Posterior cingulate gyrus (tissue), 11 donors: ENCODE data around the gene ZNF407.

Source experiments
- DNase-seq, 10 donors: peaks; one replicate each; pipeline versions ENCODE4 v3.0.0 to v3.0.0-alpha.2; 2020 to 2021; ENCODE audit warnings: mixed read lengths in 3 of 10
- intact Hi-C: fragments of 100-400 bp; cut with DNase I; formaldehyde crosslinking; loops from one replicate; pipeline ENCODE4 v1.15.1; 2023

Gene ZNF407

DNA sequence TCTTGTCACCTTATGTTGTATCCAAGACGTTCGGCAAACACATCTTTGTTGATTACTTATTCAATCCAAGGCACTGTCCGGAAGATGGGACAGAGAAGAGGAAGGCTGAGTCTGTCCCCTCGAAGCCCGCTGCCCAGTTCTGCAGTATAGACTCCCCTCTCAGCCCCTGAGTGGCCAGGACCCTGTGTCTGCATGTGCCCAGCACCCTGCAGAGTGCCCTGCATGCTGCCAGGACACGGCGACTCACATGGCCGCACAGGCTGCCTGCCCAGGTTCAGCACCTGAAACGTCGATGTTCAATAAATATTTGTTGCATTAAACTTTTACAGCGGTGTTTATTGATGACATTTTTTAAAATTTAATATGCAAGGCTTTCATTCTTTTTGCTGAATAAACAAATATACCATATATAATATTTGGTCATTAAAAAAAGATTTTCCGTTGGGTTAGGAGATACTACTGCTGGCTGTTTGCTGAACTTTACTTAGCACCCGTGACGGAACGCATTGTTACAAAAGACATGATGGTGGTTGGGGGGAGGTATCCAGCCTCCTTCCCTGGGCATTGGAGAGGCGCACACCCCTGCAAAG, 464.7 kb downstream of the ZNF407 start:
- intact Hi-C loops: no loop called here
- DNase-seq: no peak

DNA sequence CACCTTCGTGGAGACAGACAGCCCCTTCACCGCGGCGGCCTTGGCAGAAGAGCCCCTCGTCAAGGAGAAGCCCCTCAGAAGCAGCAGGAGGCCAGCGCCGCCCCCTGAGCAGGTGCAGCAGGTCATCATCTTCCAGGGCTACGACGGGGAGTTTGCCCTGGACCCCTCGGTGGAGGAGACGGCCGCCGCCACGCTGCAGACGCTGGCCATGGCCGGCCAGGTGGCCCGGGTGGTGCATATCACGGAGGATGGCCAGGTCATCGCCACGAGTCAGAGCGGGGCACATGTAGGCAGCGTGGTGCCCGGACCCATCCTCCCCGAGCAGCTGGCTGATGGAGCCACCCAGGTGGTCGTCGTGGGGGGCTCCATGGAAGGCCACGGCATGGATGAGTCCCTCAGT, 465.5 kb downstream of the ZNF407 start:
- intact Hi-C loops: no loop called here
- no peak for DNase-seq

DNA sequence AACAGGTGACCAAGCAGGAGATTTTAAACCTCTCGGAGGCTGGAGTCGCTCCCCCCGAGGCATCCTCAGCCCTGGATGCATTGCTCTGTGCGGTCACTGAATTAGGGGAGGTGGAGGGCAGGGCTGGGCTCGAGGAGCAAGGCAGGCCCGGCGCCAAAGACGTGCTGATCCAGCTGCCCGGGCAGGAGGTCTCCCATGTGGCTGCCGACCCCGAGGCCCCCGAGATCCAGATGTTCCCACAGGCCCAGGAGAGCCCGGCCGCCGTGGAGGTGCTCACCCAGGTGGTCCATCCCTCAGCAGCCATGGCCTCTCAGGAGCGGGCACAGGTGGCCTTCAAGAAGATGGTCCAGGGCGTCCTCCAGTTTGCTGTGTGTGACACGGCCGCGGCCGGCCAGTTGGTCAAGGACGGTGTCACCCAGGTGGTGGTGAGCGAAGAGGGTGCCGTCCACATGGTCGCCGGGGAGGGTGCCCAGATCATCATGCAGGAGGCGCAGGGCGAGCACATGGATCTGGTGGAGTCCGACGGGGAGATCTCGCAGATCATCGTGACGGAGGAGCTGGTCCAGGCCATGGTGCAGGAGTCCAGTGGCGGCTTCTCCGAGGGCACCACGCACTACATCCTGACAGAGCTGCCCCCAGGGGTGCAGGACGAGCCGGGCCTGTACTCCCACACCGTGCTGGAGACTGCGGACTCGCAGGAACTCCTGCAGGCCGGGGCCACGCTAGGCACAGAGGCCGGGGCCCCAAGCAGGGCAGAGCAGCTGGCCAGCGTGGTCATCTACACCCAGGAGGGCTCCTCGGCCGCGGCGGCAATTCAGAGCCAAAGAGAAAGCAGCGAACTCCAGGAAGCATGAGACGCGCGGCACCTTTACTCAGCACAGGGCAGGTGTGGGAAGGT, 466.2 kb downstream of the ZNF407 start:
- intact Hi-C loops: no loop called here
- peak in 1 of 10 donors; percentile 73 for DNase-seq

DNA sequence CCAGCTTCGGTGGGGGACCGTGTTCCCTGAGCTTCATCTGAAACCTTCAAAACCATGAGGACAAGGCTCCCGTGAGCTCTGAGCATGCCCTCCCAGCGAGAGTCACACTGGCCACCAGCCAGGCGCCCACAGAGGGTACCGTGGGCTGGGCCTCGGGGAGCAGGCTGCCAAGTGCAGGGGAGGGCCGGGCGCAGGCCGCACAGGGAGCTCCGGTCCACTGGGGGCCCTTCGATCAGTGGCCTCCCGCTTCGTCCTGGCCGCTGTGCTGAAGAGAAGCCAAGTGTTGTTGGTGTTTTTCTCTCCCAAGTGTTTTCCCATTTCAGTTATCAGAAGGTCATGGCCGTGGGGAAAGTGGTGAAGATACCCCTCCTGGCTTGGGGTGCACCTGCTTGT, 466.8 kb downstream of the ZNF407 start:
- peak in 1 of 10 donors; percentile 84 for DNase-seq
- intact Hi-C loops: no loop called here

DNA sequence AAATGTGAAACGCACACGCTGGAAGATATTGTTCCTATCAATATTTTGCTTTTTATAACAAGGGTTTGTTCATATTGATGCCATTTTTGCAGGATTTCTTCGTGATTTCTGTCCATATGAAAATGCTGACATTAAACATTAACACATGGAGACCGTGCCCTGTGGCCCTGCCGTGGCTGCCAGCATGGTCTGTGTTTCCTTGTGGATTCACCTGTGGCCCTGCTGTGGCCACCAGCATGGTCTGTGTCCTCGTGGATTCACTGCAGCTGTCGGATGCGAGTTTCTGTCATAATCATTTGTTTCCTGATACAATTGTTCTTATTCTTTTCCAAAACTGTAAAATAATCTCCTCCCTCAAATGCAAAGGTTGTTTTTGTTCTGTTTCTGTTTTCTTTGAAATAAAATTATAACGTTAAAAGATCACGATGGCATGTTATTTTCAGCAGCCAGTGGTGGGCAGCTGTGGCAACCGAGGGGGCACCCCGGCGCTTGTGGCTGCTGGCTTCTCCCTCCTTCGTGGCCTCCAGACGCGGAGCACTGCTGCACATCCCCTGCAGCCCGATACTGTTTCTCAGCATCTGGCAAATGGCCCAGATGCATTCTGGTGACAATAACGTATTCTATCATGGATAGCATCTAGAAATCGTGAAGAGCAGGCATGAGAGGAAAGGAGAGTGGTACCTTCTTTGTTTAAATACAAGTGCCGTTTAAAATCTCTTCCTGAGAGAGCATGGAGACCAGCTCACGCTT, 467.8 kb downstream of the ZNF407 start:
- peak in 1 of 10 donors; percentile 76 for DNase-seq
- intact Hi-C loops: no loop called here

DNA sequence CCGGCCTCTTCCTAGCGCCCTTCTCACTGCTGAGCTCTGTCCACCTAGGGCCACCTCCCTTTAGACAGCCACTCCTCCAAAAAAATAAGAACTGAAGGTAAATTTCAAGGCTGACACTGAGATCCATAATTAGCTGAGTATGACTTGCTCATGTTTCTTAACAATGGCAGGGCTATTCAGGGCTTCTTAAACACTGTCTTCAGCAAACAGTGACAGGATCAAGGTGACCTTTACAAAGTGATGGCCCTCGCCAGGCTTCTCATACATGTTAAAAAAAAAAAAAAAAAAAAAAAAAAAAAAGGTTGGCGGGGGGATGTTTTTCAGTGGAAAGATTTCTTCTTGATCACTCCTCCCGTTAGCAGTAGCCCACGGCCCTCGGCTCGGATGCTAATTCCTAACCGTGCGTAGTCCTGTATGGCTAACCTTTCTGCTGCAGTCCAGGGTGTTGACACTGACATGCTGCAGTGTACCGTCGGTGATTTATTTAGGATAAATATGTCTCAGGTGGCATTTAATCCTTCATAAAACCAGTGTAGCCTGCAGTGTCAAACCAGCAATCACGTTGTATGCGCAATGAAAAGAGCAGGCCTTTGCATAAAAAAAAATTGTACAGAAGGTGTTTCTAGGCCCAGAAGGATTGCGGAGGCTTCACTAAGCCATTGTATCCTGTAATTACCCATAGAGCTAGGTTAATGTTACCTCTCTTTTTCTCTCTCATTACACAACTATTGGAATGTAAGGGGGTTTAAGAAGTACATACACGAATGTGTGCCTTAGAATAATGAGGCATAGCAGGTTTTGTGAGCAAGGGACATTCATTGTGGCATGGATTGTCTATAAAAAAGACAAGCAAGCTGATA, 468.6 kb downstream of the ZNF407 start:
- DNase-seq: peak in 1 of 10 donors; percentile 66
- intact Hi-C loops: no loop called here

DNA sequence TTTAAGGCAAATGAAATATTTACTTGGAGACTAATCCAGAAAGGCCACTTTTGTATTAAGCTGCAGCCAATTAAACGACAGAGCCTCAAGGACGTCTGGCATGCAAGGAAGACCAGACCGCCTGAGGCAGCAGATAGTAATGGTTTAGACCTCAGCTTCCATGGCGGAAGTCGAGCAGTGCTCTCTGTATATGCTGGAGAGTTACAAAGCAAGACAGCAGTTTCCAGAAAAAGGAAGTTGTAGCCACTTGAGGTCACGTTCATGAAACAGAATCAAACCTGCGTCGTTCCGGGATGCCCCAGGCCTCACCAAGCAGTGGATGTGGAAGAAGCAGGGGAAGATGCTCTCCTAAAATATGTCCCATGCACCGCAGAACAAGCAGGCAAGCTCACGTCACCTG, 469.3 kb downstream of the ZNF407 start:
- intact Hi-C loops: no loop called here
- no peak for DNase-seq

DNA sequence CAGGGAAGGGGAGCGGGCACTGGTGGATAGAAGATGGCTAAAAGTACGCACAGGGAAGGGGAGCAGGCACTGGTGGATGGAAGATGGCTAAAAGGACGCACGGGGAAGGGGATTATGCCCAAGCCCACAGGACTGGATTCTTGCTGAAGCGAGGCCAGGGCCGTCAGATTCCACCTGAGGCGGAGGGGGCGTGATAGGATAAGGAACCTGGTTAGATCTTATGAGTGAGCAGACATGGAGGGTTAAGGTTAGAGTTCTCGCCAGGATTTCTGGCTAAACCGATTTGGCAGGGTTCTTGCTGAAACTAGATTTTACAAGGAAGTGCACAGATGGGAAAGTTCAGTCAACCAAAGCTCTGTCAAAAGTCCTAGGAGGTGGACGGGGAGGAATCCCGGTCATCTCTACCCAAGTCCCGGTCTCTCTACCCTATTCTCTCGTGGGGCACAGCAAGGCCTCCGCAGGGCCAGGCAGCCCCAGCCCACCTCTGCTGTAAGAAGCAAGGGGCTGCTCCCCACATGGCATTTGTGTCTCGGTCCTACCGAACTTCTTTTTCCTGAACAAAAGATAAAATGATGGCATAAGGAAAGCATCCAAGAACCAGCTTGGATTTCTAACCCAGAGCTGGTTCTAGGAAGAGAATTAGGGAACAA, 470.5 kb downstream of the ZNF407 start:
- DNase-seq: no peak
- intact Hi-C loops: no loop called here

DNA sequence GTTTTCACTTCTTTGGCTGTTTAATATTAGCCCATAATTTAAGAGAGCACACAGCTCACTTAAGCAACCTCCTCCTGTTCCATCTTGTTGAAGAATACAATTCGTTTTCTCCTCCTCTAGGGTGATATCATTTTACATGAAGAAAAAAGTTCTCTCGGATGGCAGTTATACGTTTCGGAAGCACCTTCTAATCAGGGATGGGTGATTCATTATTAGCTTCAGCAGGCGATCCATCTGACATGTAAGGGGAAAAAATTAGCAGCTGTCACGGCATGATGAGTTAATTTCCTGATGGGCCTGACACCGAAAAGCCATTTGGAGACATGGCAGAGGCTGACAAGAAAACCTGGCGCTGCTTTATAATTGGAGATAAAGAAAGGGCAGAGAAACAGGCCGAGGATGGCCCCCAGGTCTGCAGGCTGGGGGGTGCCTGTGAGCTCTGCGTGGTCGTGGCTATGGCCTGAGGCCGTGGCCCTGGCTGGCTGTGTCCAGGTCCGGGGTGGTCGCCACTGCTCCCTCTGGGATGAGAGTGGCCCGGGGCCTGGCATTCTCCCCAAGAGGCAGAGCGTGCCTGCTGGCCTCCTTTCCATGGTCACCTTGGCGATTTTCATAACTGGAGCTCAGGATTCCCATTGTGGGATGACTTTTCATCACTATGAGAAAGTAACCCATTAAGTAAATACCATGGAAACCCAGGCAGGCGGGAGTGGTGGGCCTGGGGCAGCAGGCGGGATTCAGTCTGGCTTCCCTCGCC, 471.2 kb downstream of the ZNF407 start:
- DNase-seq: no peak
- intact Hi-C loops: no loop called here

DNA sequence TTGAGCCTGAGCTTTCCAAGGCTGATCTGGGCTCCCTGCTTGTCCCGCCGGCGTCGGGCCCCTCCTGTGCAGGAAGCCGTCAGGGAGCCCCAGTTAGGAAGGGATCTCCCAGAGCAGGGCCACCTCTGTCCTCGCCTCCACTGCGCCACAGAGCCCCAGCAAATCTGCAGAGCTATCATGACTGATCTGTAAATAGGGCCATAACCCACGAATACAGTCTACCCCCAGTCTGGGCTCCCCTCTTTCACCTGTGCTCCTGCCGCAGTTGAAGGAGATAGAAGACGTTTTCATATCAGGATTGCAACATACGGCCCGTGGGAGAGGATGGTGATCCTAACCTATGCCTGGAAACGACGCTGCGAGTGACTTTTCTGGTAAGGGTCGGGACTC, 472.6 kb downstream of the ZNF407 start:
- no peak for DNase-seq
- intact Hi-C loops: no loop called here

DNA sequence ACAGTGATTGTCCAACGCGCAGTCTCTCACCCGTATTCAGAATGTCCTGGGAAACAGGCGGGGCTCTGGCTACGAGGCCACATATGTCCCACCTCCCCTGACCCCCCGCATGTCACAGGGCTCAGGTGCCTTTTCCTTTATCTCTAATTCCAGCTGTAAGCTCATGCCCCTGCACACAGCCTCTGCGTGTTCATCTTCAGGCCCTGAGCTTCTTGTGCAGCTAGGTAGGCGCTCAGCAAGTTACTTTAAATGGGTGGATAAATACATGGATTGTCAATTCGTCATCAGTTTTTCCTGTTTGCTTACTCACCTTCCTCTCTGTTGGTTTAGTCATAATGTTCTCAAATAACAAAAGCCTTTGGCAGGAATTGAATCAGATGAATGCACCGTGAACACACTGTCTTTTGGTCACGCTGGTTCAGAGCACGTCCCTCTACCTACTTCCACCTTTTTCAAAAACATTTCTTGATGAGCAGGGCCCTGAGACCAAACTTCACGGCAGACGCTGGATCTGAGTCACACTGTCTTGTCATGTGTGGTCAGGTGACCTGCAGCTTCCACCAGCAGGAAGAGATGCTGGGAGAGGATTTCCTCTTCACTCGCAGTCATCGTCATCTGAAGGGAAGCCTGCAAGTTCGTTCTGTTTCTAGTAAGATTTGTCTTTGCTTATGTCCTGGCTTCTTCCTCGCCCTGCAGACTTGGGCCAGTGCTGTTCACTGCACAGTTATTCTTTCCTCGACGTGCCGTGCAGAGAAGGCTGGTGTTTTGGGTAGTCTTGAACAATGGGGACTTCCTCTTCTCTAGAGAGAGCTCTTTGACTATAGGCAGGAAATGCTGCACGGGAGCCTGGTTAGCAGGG, 473.2 kb downstream of the ZNF407 start:
- intact Hi-C loops: no loop called here
- no peak for DNase-seq

DNA sequence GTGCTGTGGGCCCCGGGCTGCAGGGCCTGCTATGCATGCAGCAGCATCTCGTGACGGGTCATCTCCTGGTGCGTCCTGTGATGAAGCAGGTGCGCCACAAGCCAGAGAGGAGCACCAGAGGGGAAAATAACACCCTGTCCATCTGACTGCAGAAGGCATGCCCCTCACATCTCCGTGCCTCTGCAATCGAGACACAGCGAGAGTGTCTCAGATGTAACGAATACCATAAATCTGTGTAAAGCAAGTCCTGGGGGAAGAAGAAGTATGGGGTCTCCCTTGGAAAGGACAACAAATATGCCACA, 473.8 kb downstream of the ZNF407 start:
- intact Hi-C loops: no loop called here
- no peak for DNase-seq

DNA sequence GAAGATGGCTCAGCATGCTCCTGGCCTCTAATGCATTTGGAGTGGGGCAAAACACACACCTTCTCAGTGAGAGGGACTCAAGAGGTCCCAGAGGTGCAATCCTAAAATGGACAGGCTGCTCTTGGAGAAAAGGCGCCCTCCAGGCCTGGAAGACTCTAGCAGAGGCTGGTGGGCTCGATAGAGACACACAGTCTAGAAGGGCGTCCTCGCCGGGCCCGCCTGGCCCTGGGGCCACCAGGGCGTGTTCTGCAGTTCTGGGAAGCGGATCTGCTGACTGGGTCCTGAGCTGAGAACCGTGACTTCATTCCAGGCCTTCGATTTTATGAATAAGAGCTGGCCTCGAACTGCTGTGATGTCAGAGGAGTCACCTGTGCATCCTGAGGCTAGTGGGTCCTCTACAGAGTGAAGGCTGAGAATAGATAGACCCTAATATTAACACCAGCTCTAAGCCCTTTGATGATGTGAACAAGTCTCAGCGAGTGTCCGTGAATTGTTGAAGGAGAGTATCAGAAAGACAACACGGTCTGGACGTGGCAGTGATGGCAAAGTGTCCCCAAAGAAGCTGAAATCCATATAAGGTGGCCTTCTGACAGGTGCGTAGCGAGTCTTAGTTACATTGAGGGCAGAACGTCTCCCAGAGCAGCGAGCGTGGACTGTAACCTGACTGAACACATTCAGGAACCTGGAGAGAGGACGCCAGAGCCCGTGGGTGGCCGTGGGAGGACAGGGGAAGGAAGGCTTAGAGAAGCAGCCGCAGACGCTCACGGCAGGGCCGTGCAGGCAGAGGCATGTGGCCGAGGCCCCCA, 474.4 kb downstream of the ZNF407 start:
- intact Hi-C loops: no loop called here
- peak in 1 of 10 donors; percentile 72 for DNase-seq

DNA sequence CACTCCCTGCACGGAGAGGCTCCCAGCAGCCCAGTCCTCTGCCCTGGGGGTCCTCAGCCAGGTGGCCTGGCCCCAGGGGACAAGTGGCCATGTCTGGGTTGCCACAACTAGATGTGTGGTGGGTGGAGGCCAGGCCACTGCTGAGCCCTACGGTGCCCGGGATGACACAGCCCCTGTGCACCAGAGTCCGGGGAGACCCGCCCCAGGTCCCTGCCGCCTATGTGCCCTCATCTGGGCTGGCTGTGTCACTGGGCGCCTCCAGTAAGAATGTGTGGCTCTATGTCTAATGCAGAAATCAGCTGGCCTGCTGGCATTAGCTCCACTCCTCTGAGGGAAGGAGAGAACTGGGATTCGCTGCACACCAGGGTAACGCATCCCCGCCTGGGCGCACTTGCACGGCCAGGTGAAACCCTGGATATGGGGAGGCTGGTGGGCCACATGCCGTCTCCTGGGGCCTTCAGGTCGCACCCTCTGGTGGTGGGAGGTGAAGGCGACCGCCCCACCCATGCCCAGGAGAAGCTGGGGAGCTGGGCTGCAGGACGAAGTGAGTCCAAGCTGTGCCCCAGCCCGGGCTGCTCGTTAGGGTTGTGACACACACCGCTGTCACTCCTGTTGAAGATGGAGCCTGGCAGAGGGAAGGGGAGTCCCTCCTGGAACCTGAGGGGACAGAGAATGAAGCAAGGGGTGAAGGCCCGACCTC, 475.2 kb downstream of the ZNF407 start:
- peak in 1 of 10 donors; percentile 71 for DNase-seq
- intact Hi-C loops: no loop called here

DNA sequence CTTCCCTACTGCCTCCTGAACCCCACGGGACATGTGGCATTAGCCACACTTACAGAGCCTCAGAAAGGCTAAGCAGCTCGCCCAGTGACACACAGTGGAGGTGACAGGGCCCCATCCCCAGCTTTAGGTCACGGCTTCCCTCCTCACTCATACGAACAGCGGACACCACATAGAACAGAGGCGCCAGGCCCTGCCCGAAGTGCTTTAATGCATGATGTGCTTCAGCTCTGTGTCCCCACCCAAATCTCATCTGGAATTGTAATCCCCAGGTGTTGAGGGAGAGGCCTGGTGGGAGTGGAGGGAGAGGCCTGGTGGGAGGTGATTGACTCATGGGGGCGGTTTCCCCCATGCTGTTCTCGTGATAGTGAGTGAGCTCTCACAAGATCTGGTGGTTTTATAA, 476.0 kb downstream of the ZNF407 start:
- no peak for DNase-seq
- intact Hi-C loops: no loop called here

DNA sequence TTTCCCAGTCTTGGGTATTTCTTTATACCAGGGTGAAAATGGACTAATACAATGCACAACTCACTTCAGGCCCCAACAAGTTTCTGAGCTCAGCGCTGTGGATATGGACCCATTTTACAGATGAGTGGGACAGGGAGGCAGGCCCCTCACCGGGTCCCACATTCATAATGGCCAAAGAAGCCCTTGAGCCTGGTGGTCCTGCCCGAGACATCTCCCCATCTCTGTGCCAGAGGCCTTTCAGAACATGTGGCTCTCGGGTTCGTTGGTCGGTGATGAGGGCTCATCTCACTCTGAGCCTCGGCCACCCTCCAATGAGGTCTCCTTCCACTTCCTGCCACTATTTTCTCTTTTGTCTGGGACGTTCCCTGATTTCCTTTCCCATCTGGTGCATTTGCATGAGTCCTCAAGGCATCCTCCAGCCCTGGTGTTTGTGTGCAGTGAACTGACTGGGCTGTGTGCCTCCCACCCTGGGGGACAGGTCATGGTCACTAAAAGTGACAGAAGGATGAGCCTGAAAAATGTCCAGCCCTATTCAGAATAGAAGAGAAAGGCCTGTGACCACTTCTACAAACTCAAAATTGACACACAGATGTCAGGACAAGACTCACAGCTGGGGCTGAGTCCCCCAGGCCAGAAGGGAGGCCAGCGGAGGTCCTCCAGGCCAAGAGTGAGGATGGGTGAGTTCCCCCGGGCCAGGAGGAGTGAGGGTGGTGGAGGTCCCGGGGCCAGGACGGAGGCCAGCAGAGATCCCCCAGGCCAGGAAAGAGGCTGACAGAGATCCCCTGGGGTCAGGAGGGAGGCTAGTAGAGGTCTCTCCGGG, 476.7 kb downstream of the ZNF407 start:
- peak in 1 of 10 donors; percentile 66 for DNase-seq

More for the DNA sequence above, 476.7 kb downstream of the ZNF407 start:
- intact Hi-C loops: no loop called here
